ENCODE results near the gene OR12D2.

DNA sequence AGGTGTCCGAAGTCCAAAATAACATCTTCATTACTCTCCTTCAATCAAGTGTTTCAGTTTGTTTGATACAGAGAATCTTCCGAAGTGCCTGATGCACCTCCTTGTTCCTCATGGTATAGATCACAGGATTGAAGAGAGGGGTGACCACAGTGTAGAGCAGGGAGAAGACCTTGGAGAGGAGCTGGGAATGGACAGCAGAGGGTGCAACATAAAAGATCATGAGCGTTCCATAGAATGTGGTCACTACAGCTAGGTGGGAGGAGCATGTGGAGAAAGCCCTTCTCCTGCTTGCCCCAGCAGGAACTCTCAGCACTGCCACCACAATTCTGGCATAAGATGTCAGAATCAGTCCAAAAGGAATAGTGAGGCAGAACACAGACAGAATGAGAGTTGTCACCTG is 31.2 kb downstream of the OR12D2 start:
- no peak for TF ChIP-seq SMC3 (conservative IDR thresholded peaks at IDR 0.05; ENCODE audit: poor library complexity)
- no peak for TF ChIP-seq POLR2AphosphoS5 (IDR thresholded peaks at IDR 0.05)
- no peak for TF ChIP-seq EZH2 (IDR thresholded peaks at IDR 0.05; ENCODE audit: borderline replicate concordance, insufficient read depth, low read length, poor library complexity, severe bottlenecking)
- TF ChIP-seq, protein P1, sequence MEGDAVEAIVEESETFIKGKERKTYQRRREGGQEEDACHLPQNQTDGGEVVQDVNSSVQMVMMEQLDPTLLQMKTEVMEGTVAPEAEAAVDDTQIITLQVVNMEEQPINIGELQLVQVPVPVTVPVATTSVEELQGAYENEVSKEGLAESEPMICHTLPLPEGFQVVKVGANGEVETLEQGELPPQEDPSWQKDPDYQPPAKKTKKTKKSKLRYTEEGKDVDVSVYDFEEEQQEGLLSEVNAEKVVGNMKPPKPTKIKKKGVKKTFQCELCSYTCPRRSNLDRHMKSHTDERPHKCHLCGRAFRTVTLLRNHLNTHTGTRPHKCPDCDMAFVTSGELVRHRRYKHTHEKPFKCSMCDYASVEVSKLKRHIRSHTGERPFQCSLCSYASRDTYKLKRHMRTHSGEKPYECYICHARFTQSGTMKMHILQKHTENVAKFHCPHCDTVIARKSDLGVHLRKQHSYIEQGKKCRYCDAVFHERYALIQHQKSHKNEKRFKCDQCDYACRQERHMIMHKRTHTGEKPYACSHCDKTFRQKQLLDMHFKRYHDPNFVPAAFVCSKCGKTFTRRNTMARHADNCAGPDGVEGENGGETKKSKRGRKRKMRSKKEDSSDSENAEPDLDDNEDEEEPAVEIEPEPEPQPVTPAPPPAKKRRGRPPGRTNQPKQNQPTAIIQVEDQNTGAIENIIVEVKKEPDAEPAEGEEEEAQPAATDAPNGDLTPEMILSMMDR (IDR thresholded peaks at IDR 0.05; ENCODE audit: poor library complexity, severe bottlenecking), result no peak
- no peak for TF ChIP-seq MXI1 (conservative IDR thresholded peaks at IDR 0.05; ENCODE audit: poor library complexity, severe bottlenecking)
- no peak for TF ChIP-seq TAF1 (IDR thresholded peaks at IDR 0.05; ENCODE audit: low read depth)
- no peak for TF ChIP-seq EP300 (conservative IDR thresholded peaks at IDR 0.05; ENCODE audit: poor library complexity, severe bottlenecking)

Data from neural cell (in vitro differentiated cells).